ENCODE results near the gene MACROD2. TPM values are rescaled to one million over a fixed set of nuclear protein-coding genes. Genes with fewer than 3 reads are reported as not detected.

MACROD2 gene
- total RNA-seq, 1 experiment from 2014 or later: 1.6 TPM

- Mint-ChIP-seq H3K4me3 (no peak overlapping the region), H3K36me3 (ENCODE audit: insufficient read depth in 1 of 3, low read depth in 3 of 3) (no peaks in the 10 kb centered on the region), H3K9me3 (no peaks in the 10 kb centered on the region), H3K27ac (no peak overlapping the region), H3K4me1 (no peaks in the 10 kb centered on the region), H3K27me3 (ENCODE audit: low read depth) (no peaks in the 10 kb centered on the region)
- Histone ChIP-seq H3K27me3 (ENCODE audit: insufficient read depth, low read length) (no peaks in the 10 kb centered on the region), H2AK5ac (ENCODE audit: insufficient read length, low read length) (no peak overlapping the region), H2BK20ac (ENCODE audit: low read depth, low read length, poor library complexity, severe bottlenecking) (no peak overlapping the region), H3K18ac (ENCODE audit: insufficient read length, low read depth, low read length) (no peak overlapping the region), H3K79me1 (ENCODE audit: insufficient read depth, low read depth, low read length, poor library complexity, severe bottlenecking) (no peaks in the 10 kb centered on the region), H3K79me2 (ENCODE audit: insufficient read depth, low read length) (no peaks in the 10 kb centered on the region), H3K4ac (ENCODE audit: low read depth, low read length) (no peak overlapping the region), H4K5ac (ENCODE audit: insufficient read length, low read depth, low read length) (no peak overlapping the region), H3K9me3 (ENCODE audit: control insufficient read depth, low read depth, low read length) (no peaks in the 10 kb centered on the region), H2BK120ac (ENCODE audit: low read depth, low read length, poor library complexity, severe bottlenecking) (no peak overlapping the region), H4K91ac (ENCODE audit: insufficient read length, low read depth, low read length) (no peak overlapping the region), H4K20me1 (ENCODE audit: control insufficient read depth, insufficient read depth, insufficient read length) (no peaks in the 10 kb centered on the region), H3K56ac (ENCODE audit: insufficient read length, low read depth, low read length) (no peak overlapping the region), H3T11ph (ENCODE audit: low read length) (no peak overlapping the region), H3K27ac (ENCODE audit: insufficient read length, low read depth, low read length) (no peak overlapping the region), H3K23me2 (ENCODE audit: insufficient read length, low read depth, low read length, poor library complexity, severe bottlenecking) (no peaks in the 10 kb centered on the region), H3K14ac (ENCODE audit: insufficient read depth, low read length) (no peak overlapping the region), H4K8ac (replicated peaks; ENCODE audit: insufficient read length, low read depth, low read length) (no peak overlapping the region), H3K4me1 (ENCODE audit: insufficient read depth, low read length) (no peaks in the 10 kb centered on the region), H3K23ac (ENCODE audit: insufficient read length, low read depth, low read length) (no peak overlapping the region), H2BK15ac (ENCODE audit: low read depth, low read length) (no peak overlapping the region), H3K9ac (ENCODE audit: extremely low read depth, insufficient read length, low read length) (no peak overlapping the region), H2BK12ac (ENCODE audit: insufficient read length, low read depth, low read length) (no peak overlapping the region), H2AFZ (ENCODE audit: low read length) (no peak overlapping the region), H3K4me2 (ENCODE audit: insufficient read depth, insufficient read length, low read length) (no peak overlapping the region), H2BK5ac (ENCODE audit: insufficient read length, low read length) (no peak overlapping the region)
- no CpG with 5 or more reads among the region's 6 CpGs for WGBS (ENCODE audit: extremely low coverage, insufficient read length, low lambda C conversion rate)
- DNase-seq: no peak
- TF ChIP-seq CTCF (conservative IDR thresholded peaks at IDR 0.05): no peak
These were observed 307.8 kb downstream of the MACROD2 start for GRCh38 chr20:14303106-14303505.

Data from H9 (cell line).